Esophagus muscularis mucosa (tissue), 4 donors: Measurements from ENCODE around the gene CHAD. TPM values are rescaled to one million over a fixed set of nuclear protein-coding genes. Genes with fewer than 3 reads are reported as not detected.
"Not testable (repeated sequence)": the region's sequence is repeated elsewhere in the genome, so short reads cannot be mapped to it uniquely, and the experiment has no call there.

Experiments used
- DNase-seq: peaks from one replicate; pipeline ENCODE4 v3.0.0-alpha.2; 2017; ENCODE audit errors: extremely low spot score
- H3K27ac ChIP-seq, 4 donors: fragments of 200-600 bp; sonication (generic); replicated peaks in 1 of 4; 1 replicate in 3 of 4; 2 replicates in 1 of 4; pipeline ENCODE4 v1.5.1; 2016 to 2019; ENCODE audit warnings: mild to moderate bottlenecking in 1 of 4
- H3K27me3 ChIP-seq, 4 donors: fragments of 200-600 bp; sonication (generic); one replicate each; pipeline versions ENCODE4 v1.5.1 to v1.6.0; 2016 to 2019
- H3K36me3 ChIP-seq, 4 donors: fragments of 200-600 bp; sonication (generic); one replicate each; pipeline ENCODE4 v1.5.1; 2016 to 2019
- H3K4me1 ChIP-seq, 4 donors: fragments of 200-600 bp; sonication (generic); one replicate each; pipeline ENCODE4 v1.5.1; 2016 to 2019
- H3K4me3 ChIP-seq, 4 donors: fragments of 200-600 bp; sonication (generic); 1 replicate in 2 of 4; 2 replicates in 2 of 4; pipeline ENCODE4 v1.5.1; 2016 to 2019; ENCODE audit warnings: mild to moderate bottlenecking in 4 of 4, moderate library complexity in 1 of 4
- H3K9me3 ChIP-seq, 4 donors: fragments of 200-600 bp; sonication (generic); 1 replicate in 3 of 4; 2 replicates in 1 of 4; pipeline ENCODE4 v1.5.1; 2016 to 2019
- CTCF ChIP-seq, 3 experiments: fragments of 200-600 bp in 2 of 3; fragments of 450-650 bp in 1 of 3; sonication (generic) in 2 of 3; IDR thresholded peaks; one replicate each; pipeline ENCODE4 v1.5.1; 2017 to 2019; ENCODE audit warnings: antibody characterized with exemption in 3 of 3, mild to moderate bottlenecking in 2 of 3, moderate library complexity in 1 of 3
- EP300 ChIP-seq: sonication (generic); formaldehyde crosslinking; IDR thresholded peaks from one replicate; pipeline ENCODE4 v1.6.1; 2017; ENCODE audit warnings: antibody characterized with exemption
- POLR2A ChIP-seq: fragments of 450-650 bp; IDR thresholded peaks from one replicate; pipeline ENCODE4 v1.6.1; 2017; ENCODE audit warnings: antibody characterized with exemption, moderate library complexity, mild to moderate bottlenecking, low read depth
- POLR2AphosphoS5 ChIP-seq, 2 donors: sonication (generic); formaldehyde crosslinking; IDR thresholded peaks; one replicate each; pipeline ENCODE4 v1.6.1; 2017; ENCODE audit warnings: antibody characterized with exemption in 2 of 2
- WGBS: methylation state at CpG from one replicate; pipeline ENCODE4 v1.1.5; 2018; 5-methylcytosine and 5-hydroxymethylcytosine counted together
- intact Hi-C: fragments of 100-400 bp; cut with DNase I; formaldehyde crosslinking; loops from one replicate; pipeline ENCODE4 v1.15.1; 2023
- total RNA-seq, 4 donors: library from RNA; depleted of rRNA; stranded (reverse); fragments of >200 nt; gene quantifications; one replicate each; pipeline versions ENCODE4 v1.1.0 to v1.2.1, GENCODE V29; 2016

CHAD gene
- total RNA-seq, 4 donors from 2014 or later, result not detected

DNA sequence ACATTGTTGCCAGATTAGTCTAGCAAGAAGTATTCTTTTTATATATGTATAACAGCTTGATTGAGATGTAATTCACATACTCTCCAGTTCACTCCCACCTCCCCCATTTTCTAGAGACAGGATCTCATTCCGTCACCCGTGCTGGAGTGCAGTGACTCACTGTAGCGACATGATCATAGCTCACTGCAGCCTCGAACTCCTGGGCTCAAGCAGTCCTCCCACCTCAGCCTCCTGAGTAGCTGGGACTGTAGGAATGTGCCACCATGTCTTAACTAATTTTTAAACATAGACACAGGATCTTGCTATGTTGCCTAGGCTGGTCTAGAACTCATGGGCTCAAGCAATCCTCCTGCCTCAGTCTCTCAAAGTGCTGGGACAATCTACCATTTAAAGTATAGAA, 6.7 kb upstream of the CHAD start:
- DNase-seq, result no peak
- 85% methylated on average over 4 of the region's 4 CpGs for WGBS
- no peak overlapping the region for H3K4me3 ChIP-seq
- H3K4me1 ChIP-seq, result peaks cover 13 to 19% (median 19%) of the 10 kb centered on the region in 4 donors
- TF ChIP-seq EP300 (no peak), CTCF (IDR thresholded peaks at IDR 0.05) (no peak), POLR2AphosphoS5 (IDR thresholded peaks at IDR 0.05) (no peak), POLR2A (no peak)
- H3K27me3 ChIP-seq, result peaks cover 0 to 16% (median 5%) of the 10 kb centered on the region in 4 donors
- H3K27ac ChIP-seq, result no peak overlapping the region
- intact Hi-C loops, result no loop called here
- H3K9me3 ChIP-seq, result no peaks in the 10 kb centered on the region
- peaks cover 0 to 29% (median 12%) of the 10 kb centered on the region in 4 donors for H3K36me3 ChIP-seq

GRCh38 chr17:50474523-50474922, 5.8 kb upstream of the CHAD start:
- intact Hi-C loops, result no loop called here
- TF ChIP-seq POLR2AphosphoS5 (IDR thresholded peaks at IDR 0.05), result no peak
- no peak for TF ChIP-seq POLR2A
- TF ChIP-seq EP300, result no peak
- no peak for TF ChIP-seq CTCF (IDR thresholded peaks at IDR 0.05)

DNA sequence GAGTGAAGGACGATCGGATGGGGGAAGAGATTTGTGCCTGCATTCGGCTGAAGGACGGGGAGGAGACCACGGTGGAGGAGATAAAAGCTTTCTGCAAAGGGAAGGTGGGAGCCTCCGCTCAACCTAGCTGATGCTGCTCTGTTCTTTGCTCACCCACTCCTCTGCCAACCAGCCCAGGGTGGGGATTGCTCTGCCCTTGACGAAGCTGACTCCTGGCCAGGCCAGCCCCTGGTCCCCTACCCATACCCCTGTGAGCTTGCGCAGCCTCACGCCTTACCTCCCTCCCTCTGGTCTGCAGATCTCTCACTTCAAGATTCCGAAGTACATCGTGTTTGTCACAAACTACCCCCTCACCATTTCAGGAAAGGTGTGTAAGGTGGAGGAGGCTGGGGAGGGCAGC, 5.2 kb upstream of the CHAD start:
- no peak for TF ChIP-seq CTCF (IDR thresholded peaks at IDR 0.05)
- TF ChIP-seq POLR2A, result no peak
- no peak for TF ChIP-seq POLR2AphosphoS5 (IDR thresholded peaks at IDR 0.05)
- TF ChIP-seq EP300, result no peak
- Histone ChIP-seq H3K36me3 (peaks cover 0 to 27% (median 12%) of the 10 kb centered on the region in 4 donors), H3K4me3 (no peak overlapping the region), H3K9me3 (no peaks in the 10 kb centered on the region), H3K27ac (no peak overlapping the region), H3K4me1 (peaks cover 12 to 16% (median 14%) of the 10 kb centered on the region in 4 donors), H3K27me3 (peaks cover 0 to 27% (median 12%) of the 10 kb centered on the region in 4 donors)
- intact Hi-C loops, result no loop called here
- WGBS, result 85% methylated on average over 11 of the region's 11 CpGs
- DNase-seq, result no peak

More at GRCh38 chr17:50474523-50474922, 5.8 kb upstream of the CHAD start:
- Histone ChIP-seq H3K27me3 (peaks cover 0 to 20% (median 7%) of the 10 kb centered on the region in 4 donors), H3K27ac (no peak overlapping the region), H3K4me3 (no peak overlapping the region), H3K4me1 (peaks cover 7 to 13% (median 12%) of the 10 kb centered on the region in 4 donors), H3K9me3 (no peaks in the 10 kb centered on the region), H3K36me3 (peaks cover 0 to 27% (median 12%) of the 10 kb centered on the region in 4 donors)
- 79% methylated on average over 6 of the region's 6 CpGs for WGBS
- DNase-seq, result no peak

DNA sequence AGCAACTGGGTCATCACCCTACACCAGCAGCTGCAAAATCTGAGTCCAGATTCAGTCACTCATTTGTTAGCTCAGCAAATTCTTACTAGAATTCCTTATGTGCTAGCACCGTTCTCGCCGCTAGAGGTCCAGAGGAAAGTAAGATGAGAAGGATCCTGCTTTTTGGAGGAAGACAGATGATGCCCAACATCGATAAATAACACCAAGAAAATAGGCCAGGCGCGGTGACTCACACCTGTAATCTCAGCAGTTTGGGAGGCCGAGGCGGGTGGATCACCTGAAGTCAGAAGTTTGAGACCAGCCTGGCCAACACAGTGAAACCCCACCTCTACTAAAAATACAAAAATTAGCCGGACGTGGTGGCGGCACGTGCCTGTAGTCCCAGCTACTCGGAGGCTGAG, 4.1 kb upstream of the CHAD start:
- H3K4me3 ChIP-seq, DNase-seq, H3K9me3 ChIP-seq, H3K27ac ChIP-seq, intact Hi-C loops: not testable (repeated sequence)
- Histone ChIP-seq H3K27me3 (peaks cover 0 to 38% (median 21%) of the 10 kb centered on the region in 4 donors), H3K4me1 (peaks cover 10 to 20% (median 17%) of the 10 kb centered on the region in 4 donors), H3K36me3 (peaks cover 0 to 27% (median 12%) of the 10 kb centered on the region in 4 donors)
- WGBS, result 90% methylated on average over 13 of the region's 13 CpGs
- TF ChIP-seq CTCF (IDR thresholded peaks at IDR 0.05), result peak in 1 of 3 experiments; percentile 12

DNA sequence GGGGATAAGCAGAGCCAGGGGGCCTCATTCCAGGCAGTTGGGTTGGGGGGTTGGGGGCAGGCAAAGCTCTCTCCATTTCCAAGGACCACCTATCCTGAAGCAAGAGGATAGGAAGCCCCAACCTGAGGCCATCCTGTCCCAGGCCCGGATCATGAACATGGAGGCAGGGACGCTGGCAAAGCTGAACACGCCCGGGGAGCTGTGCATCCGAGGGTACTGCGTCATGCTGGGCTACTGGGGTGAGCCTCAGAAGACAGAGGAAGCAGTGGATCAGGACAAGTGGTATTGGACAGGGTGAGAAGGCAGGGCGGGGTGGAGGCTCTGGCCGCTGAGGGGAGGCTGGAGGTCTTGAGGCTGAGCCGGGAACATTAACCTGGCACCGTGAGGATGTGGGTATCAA, 3.6 kb upstream of the CHAD start:
- DNase-seq, result no peak
- H3K27me3 ChIP-seq, result peaks cover 0 to 40% (median 20%) of the 10 kb centered on the region in 4 donors
- peaks cover 0 to 27% (median 12%) of the 10 kb centered on the region in 4 donors for H3K36me3 ChIP-seq
- TF ChIP-seq EP300, result no peak
- no peak for TF ChIP-seq CTCF (IDR thresholded peaks at IDR 0.05)
- TF ChIP-seq POLR2AphosphoS5 (IDR thresholded peaks at IDR 0.05), result no peak
- TF ChIP-seq POLR2A, result no peak
- H3K4me1 ChIP-seq, result peaks cover 10 to 20% (median 17%) of the 10 kb centered on the region in 4 donors
- H3K27ac ChIP-seq, result no peak overlapping the region
- no peak overlapping the region for H3K4me3 ChIP-seq
- WGBS, result 93% methylated on average over 10 of the region's 10 CpGs
- H3K9me3 ChIP-seq, result no peaks in the 10 kb centered on the region
- intact Hi-C loops, result no loop called here
